Measurements from ENCODE around the gene BRIP1.

The BRIP1 gene

DNA sequence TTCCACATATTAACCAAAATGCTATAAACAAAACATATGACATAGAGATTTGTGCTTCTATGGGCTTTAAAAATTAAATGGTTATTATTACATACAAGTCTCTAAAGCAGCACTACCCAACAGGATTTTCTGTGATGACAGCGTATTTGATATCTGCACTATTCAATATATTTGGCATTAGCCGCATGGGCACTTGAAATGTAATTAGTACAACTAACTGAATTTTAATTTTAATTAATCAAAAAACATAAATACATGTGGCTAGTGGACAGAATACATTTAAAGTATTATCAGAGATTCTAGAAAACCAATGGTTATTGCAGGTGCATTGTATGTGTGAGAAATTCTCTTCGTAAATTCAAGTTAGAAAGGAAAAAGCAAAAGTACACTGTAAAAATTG is 45.9 kb downstream of the BRIP1 start:
- TF ChIP-seq EZH2phosphoT487 (IDR thresholded peaks at IDR 0.05; ENCODE audit: low read depth) = no peak
- TF ChIP-seq, protein P1, sequence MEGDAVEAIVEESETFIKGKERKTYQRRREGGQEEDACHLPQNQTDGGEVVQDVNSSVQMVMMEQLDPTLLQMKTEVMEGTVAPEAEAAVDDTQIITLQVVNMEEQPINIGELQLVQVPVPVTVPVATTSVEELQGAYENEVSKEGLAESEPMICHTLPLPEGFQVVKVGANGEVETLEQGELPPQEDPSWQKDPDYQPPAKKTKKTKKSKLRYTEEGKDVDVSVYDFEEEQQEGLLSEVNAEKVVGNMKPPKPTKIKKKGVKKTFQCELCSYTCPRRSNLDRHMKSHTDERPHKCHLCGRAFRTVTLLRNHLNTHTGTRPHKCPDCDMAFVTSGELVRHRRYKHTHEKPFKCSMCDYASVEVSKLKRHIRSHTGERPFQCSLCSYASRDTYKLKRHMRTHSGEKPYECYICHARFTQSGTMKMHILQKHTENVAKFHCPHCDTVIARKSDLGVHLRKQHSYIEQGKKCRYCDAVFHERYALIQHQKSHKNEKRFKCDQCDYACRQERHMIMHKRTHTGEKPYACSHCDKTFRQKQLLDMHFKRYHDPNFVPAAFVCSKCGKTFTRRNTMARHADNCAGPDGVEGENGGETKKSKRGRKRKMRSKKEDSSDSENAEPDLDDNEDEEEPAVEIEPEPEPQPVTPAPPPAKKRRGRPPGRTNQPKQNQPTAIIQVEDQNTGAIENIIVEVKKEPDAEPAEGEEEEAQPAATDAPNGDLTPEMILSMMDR (IDR thresholded peaks at IDR 0.05; ENCODE audit: low read depth, low read length) = no peak
- Histone ChIP-seq H3K36me3 (replicated peaks; ENCODE audit: low read depth, low read length) (peaks cover 25% of the 10 kb centered on the region), H4K20me1 (ENCODE audit: insufficient read depth, low read length) (peaks cover 3% of the 10 kb centered on the region; the same call in 1 of the 2 replicates), H3K4me2 (ENCODE audit: low read length) (no peak overlapping the region), H2AFZ (ENCODE audit: low read depth, low read length) (no peak overlapping the region), H3K4me1 (ENCODE audit: low read length) (peaks cover 25% of the 10 kb centered on the region), H3K9me3 (ENCODE audit: insufficient read depth, low read length) (no peaks in the 10 kb centered on the region), H3K4me3 (ENCODE audit: low read length) (no peak overlapping the region), H3K9ac (ENCODE audit: low read length) (no peak overlapping the region), H3K79me2 (ENCODE audit: low read length) (no peaks in the 10 kb centered on the region), H3K27ac (ENCODE audit: low read length) (no peak overlapping the region), H3K27me3 (ENCODE audit: low read depth, low read length) (no peaks in the 10 kb centered on the region)

DNA sequence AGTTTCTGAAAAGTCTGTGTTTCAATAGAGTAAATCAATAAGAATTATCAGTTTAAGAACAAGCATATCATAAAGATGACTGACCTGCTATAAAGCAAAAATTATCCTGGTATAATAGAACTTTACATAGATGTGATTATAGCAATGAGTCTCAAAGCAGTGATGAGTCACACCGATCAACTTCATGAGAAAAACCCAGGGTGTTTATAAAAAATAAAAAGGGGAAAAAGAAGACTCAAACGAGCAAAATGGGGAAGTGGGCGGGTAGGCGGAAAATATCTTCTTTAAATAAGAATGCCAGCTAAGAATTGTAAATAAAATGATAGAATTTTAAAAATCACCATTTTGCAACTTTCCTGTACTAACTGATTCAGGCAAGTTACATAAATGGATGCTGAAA is 46.8 kb downstream of the BRIP1 start:
- Histone ChIP-seq H3K4me3 (ENCODE audit: low read length) (no peak overlapping the region), H2AFZ (ENCODE audit: low read depth, low read length) (no peak overlapping the region), H3K4me2 (ENCODE audit: low read length) (peak overlapping the region; percentile 35), H3K36me3 (replicated peaks; ENCODE audit: low read depth, low read length) (peaks cover 17% of the 10 kb centered on the region), H3K9me3 (ENCODE audit: insufficient read depth, low read length) (no peaks in the 10 kb centered on the region), H3K4me1 (ENCODE audit: low read length) (peaks cover 16% of the 10 kb centered on the region), H3K27me3 (ENCODE audit: low read depth, low read length) (no peaks in the 10 kb centered on the region), H3K27ac (ENCODE audit: low read length) (no peak overlapping the region), H3K79me2 (ENCODE audit: low read length) (no peaks in the 10 kb centered on the region), H4K20me1 (ENCODE audit: insufficient read depth, low read length) (no peaks in the 10 kb centered on the region), H3K9ac (ENCODE audit: low read length) (no peak overlapping the region)
- TF ChIP-seq, protein P1 (IDR thresholded peaks at IDR 0.05; ENCODE audit: low read depth, low read length) = no peak
- no peak for TF ChIP-seq EZH2phosphoT487 (IDR thresholded peaks at IDR 0.05; ENCODE audit: low read depth)

DNA sequence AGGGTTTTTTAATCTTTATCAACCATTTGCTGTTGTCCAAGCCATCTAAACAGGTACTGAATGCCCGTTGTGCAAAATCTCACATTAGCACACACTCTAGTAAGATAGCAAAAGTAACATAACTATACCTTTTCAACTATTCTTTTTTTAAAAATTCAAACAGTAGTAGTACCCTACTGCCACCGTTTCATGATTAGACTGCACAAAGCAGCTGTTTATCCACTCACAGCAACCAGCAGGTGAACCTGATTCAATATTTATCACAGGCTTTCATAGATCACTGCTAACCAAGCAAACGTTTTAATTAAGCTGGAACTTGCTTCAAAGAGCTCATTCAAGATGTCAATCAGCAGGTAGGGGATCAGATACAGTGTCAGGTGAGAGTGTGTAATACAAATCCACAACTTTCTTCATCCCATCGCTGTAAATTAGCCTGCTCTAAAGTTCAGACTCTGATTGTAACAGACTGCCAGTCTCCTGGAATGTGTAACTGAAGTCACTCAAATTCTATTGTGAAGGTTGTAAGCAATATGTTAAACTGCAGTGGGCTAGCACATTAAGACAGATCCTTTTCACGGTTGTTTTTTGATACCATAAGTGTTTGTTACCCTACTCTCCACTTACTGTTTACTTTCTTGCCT is 47.3 kb downstream of the BRIP1 start:
- Histone ChIP-seq H3K27me3 (ENCODE audit: low read depth, low read length) (no peaks in the 10 kb centered on the region), H3K4me1 (ENCODE audit: low read length) (peaks cover 16% of the 10 kb centered on the region), H3K36me3 (replicated peaks; ENCODE audit: low read depth, low read length) (peaks cover 13% of the 10 kb centered on the region), H3K4me3 (ENCODE audit: low read length) (no peak overlapping the region), H3K9me3 (ENCODE audit: insufficient read depth, low read length) (no peaks in the 10 kb centered on the region), H3K79me2 (ENCODE audit: low read length) (no peaks in the 10 kb centered on the region), H3K27ac (ENCODE audit: low read length) (no peak overlapping the region), H4K20me1 (ENCODE audit: insufficient read depth, low read length) (no peaks in the 10 kb centered on the region), H3K9ac (ENCODE audit: low read length) (no peak overlapping the region), H3K4me2 (ENCODE audit: low read length) (peak overlapping the region; percentile 35), H2AFZ (ENCODE audit: low read depth, low read length) (no peak overlapping the region)
- TF ChIP-seq EZH2phosphoT487 (IDR thresholded peaks at IDR 0.05; ENCODE audit: low read depth) = no peak
- TF ChIP-seq, protein P1 (IDR thresholded peaks at IDR 0.05; ENCODE audit: low read depth, low read length) = no peak

DNA sequence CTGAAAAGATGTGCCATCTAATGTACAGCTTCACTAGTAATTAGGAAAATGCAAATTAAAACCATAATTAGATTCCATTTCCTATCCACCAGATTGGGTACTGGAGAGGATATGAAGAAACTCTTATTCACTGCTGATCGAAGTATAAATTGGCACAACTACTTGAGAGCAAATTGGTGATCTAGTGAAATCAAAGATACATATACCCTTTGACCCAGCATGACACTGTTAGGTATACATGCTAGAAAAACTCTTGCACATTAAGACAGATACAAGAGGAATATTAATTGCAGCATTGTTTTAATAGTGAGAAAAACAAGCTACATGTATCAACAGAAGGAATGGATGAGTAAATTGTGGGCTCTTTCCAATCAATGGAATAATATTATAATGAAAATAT is 48.8 kb downstream of the BRIP1 start:
- Histone ChIP-seq H3K79me2 (ENCODE audit: low read length) (no peaks in the 10 kb centered on the region), H3K36me3 (replicated peaks; ENCODE audit: low read depth, low read length) (peaks cover 9% of the 10 kb centered on the region), H3K9me3 (ENCODE audit: insufficient read depth, low read length) (no peaks in the 10 kb centered on the region), H3K4me2 (ENCODE audit: low read length) (no peak overlapping the region), H2AFZ (ENCODE audit: low read depth, low read length) (no peak overlapping the region), H3K27ac (ENCODE audit: low read length) (no peak overlapping the region), H3K4me3 (ENCODE audit: low read length) (no peak overlapping the region), H3K9ac (ENCODE audit: low read length) (no peak overlapping the region), H3K4me1 (ENCODE audit: low read length) (peaks cover 16% of the 10 kb centered on the region), H3K27me3 (ENCODE audit: low read depth, low read length) (no peaks in the 10 kb centered on the region), H4K20me1 (ENCODE audit: insufficient read depth, low read length) (no peaks in the 10 kb centered on the region)
- TF ChIP-seq EZH2phosphoT487 (IDR thresholded peaks at IDR 0.05; ENCODE audit: low read depth) = no peak
- TF ChIP-seq, protein P1 (IDR thresholded peaks at IDR 0.05; ENCODE audit: low read depth, low read length) = no peak

Measured in OCI-LY3 (cell line).